SK-N-SH treated with all-trans-retinoic acid at 6 μM for 48 hours (cell line): ENCODE measurements around the gene SAMD13.

Source experiments
- ATAC-seq: fragments of 200-7000 bp; cut with Tn5 transposase; 3 replicates; pipeline ENCODE4 v1.9.1; 2020; ENCODE audit warnings: mild to moderate bottlenecking, moderate library complexity
- ARNTL ChIP-seq: fragments of 450-650 bp; formaldehyde crosslinking; IDR thresholded peaks from 2 replicates; pipeline ENCODE4 v1.5.0; 2020; ENCODE audit warnings: low read depth, mild to moderate bottlenecking, moderate library complexity, borderline replicate concordance
- BACH2 ChIP-seq: fragments of 250-450 bp; sonication (Bioruptor Pico); IDR thresholded peaks from 2 replicates; pipeline ENCODE4 v1.9.0; 2021; ENCODE audit warnings: mild to moderate bottlenecking, borderline replicate concordance
- CREB5 ChIP-seq: fragments of 250-450 bp; sonication (Bioruptor Pico); IDR thresholded peaks from 2 replicates; pipeline ENCODE4 v1.5.1; 2020; ENCODE audit warnings: low read depth, mild to moderate bottlenecking, moderate library complexity
- CSDC2 ChIP-seq: fragments of 250-450 bp; sonication (Bioruptor Pico); IDR thresholded peaks from 2 replicates; pipeline ENCODE4 v1.5.0; 2020; ENCODE audit warnings: mild to moderate bottlenecking, moderate library complexity
- ESRRG ChIP-seq: fragments of 250-450 bp; sonication (Bioruptor Pico); IDR thresholded peaks from 2 replicates; pipeline ENCODE4 v1.6.1; 2021; ENCODE audit warnings: mild to moderate bottlenecking
- ISL1 ChIP-seq: fragments of 250-450 bp; sonication (Bioruptor Pico); IDR thresholded peaks from 2 replicates; pipeline ENCODE4 v2.1.2; 2022; ENCODE audit warnings: mild to moderate bottlenecking, moderate library complexity
- OSR1 ChIP-seq: fragments of 250-450 bp; sonication (Bioruptor Pico); IDR thresholded peaks from 2 replicates; pipeline ENCODE4 v1.8.0; 2022; ENCODE audit warnings: moderate library complexity, mild to moderate bottlenecking, inconsistent platforms
- PATZ1 ChIP-seq: fragments of 250-450 bp; sonication (Bioruptor Pico); IDR thresholded peaks from 2 replicates; pipeline ENCODE4 v1.8.0; 2020; ENCODE audit warnings: mild to moderate bottlenecking, moderate library complexity, borderline replicate concordance
- POU6F1 ChIP-seq: fragments of 250-450 bp; sonication (Bioruptor Pico); IDR thresholded peaks from 2 replicates; pipeline ENCODE4 v1.8.0; 2021; ENCODE audit warnings: low read depth, mild to moderate bottlenecking, moderate library complexity, borderline replicate concordance
- PPARA ChIP-seq: fragments of 250-450 bp; sonication (Bioruptor Pico); IDR thresholded peaks from 2 replicates; pipeline ENCODE4 v1.5.0; 2020; ENCODE audit warnings: mild to moderate bottlenecking, borderline replicate concordance
- RARB ChIP-seq: fragments of 250-450 bp; sonication (Bioruptor Pico); IDR thresholded peaks from 2 replicates; pipeline ENCODE4 v1.8.0; 2021; ENCODE audit warnings: mild to moderate bottlenecking, moderate library complexity
- SNAI2 ChIP-seq: fragments of 250-450 bp; sonication (Bioruptor Pico); IDR thresholded peaks from 2 replicates; pipeline ENCODE4 v1.5.0; 2020; ENCODE audit warnings: mild to moderate bottlenecking, moderate library complexity
- TCF4 ChIP-seq: fragments of 250-450 bp; sonication (Bioruptor Pico); IDR thresholded peaks from 2 replicates; pipeline ENCODE4 v1.8.0; 2021; ENCODE audit warnings: mild to moderate bottlenecking, moderate library complexity, borderline replicate concordance
- TOX ChIP-seq: fragments of 250-450 bp; sonication (Bioruptor Pico); IDR thresholded peaks from 2 replicates; pipeline ENCODE4 v1.8.0; 2021; ENCODE audit warnings: mild to moderate bottlenecking, moderate library complexity, borderline replicate concordance
- TSHZ2 ChIP-seq: fragments of 250-450 bp; sonication (Bioruptor Pico); IDR thresholded peaks from 2 replicates; pipeline ENCODE4 v1.5.0; 2020; ENCODE audit warnings: mild to moderate bottlenecking, moderate library complexity
- ZC3H10 ChIP-seq: fragments of 250-450 bp; sonication (Bioruptor Pico); IDR thresholded peaks from 2 replicates; pipeline ENCODE4 v1.5.1; 2021; ENCODE audit warnings: mild to moderate bottlenecking, moderate library complexity
- ZFP3 ChIP-seq: fragments of 250-450 bp; sonication (Bioruptor Pico); IDR thresholded peaks from 2 replicates; pipeline ENCODE4 v1.5.0; 2020; ENCODE audit warnings: mild to moderate bottlenecking, moderate library complexity
- ZFP30 ChIP-seq: fragments of 450-650 bp; formaldehyde crosslinking; IDR thresholded peaks from 2 replicates; pipeline ENCODE4 v1.5.0; 2022; ENCODE audit warnings: mild to moderate bottlenecking, moderate library complexity
- ZNF565 ChIP-seq: fragments of 450-650 bp; formaldehyde crosslinking; conservative IDR thresholded peaks from 2 replicates; pipeline ENCODE4 v1.5.0; 2020; ENCODE audit warnings: low read depth, mild to moderate bottlenecking, moderate library complexity
- ZNF70 ChIP-seq: fragments of 450-650 bp; formaldehyde crosslinking; IDR thresholded peaks from 2 replicates; pipeline ENCODE4 v1.5.0; 2020; ENCODE audit warnings: mild to moderate bottlenecking, moderate library complexity
- TF ChIP-seq, protein P1 (sequence below): fragments of 250-450 bp; sonication (Bioruptor Pico); IDR thresholded peaks from 2 replicates; pipeline ENCODE4 v1.5.1; 2021; ENCODE audit warnings: mild to moderate bottlenecking, moderate library complexity

Gene SAMD13, protein sequence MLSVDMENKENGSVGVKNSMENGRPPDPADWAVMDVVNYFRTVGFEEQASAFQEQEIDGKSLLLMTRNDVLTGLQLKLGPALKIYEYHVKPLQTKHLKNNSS

DNA sequence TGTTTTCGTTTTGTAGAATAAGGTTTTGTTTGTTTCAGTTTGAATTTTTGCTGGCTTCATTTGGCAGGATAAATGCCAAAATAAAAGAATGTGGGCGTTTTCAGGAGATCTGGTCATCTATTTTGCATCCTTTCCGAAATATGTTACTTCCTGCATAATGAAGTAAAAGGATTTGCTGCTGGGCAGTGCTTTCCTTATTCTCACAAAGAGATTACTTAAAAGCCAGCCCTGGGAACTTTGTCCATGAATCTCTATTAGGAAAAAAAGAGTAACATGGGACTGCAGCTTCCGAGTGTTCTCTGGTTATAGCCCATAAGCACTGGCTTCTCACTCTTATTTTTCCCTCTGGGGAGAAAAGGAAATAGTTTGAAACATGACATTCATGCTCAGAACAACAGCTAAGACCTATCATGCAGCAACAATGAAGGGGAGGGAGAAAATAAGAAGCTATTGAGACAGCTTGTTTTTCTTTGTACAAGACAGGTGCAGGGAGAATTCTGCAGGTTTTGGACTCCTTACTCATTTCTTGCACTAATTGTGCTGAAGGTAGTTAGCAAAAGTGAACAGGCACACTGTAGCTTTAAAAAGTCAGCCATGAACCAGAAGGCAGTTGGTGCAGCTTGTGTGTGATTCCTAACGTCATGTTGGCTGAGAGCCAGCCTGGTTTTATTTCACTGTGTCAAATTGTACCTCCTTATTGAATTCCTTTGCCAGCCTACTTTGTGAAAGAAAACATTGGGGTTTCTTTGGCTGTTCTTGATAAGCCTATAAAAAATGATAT is at the start of gene SAMD13:
Gene SAMD13, plus strand, starts transcription at position 705 of the 781 bp plus-strand sequence. CDS start 1,527 bp downstream, outside the sequence.
- ATAC-seq: peak; percentile 35; the same call in 2 of the 3 replicates
- TF ChIP-seq ZNF70 (CRISPR knock-in tag): no peak
- no peak for TF ChIP-seq BACH2 (CRISPR knock-in tag)
- TF ChIP-seq RARB (CRISPR knock-in tag): no peak
- TF ChIP-seq ESRRG (CRISPR knock-in tag): no peak
- no peak for TF ChIP-seq ZFP3 (CRISPR knock-in tag)
- no peak for TF ChIP-seq TOX (CRISPR knock-in tag)
- no peak for TF ChIP-seq ZFP30 (CRISPR knock-in tag)
- no peak for TF ChIP-seq ISL1 (CRISPR knock-in tag)
- no peak for TF ChIP-seq ARNTL
- no peak for TF ChIP-seq ZNF565
- TF ChIP-seq POU6F1: no peak
- no peak for TF ChIP-seq CSDC2
- TF ChIP-seq ZC3H10 (CRISPR knock-in tag): no peak
- no peak for TF ChIP-seq SNAI2 (CRISPR knock-in tag)
- no peak for TF ChIP-seq TCF4
- TF ChIP-seq CREB5 (CRISPR knock-in tag): no peak

- TF ChIP-seq RARB (CRISPR knock-in tag) (no peak), CREB5 (CRISPR knock-in tag) (no peak), ZC3H10 (CRISPR knock-in tag) (no peak), TCF4 (no peak), ZNF565 (no peak), ARNTL (no peak), CSDC2 (no peak), PATZ1 (CRISPR knock-in tag) (no peak), BACH2 (CRISPR knock-in tag) (no peak), ZNF70 (CRISPR knock-in tag) (no peak), ISL1 (CRISPR knock-in tag) (no peak), PPARA (no peak), ZFP30 (CRISPR knock-in tag) (no peak), POU6F1 (no peak), ESRRG (CRISPR knock-in tag) (no peak)
- TF ChIP-seq, protein P1, sequence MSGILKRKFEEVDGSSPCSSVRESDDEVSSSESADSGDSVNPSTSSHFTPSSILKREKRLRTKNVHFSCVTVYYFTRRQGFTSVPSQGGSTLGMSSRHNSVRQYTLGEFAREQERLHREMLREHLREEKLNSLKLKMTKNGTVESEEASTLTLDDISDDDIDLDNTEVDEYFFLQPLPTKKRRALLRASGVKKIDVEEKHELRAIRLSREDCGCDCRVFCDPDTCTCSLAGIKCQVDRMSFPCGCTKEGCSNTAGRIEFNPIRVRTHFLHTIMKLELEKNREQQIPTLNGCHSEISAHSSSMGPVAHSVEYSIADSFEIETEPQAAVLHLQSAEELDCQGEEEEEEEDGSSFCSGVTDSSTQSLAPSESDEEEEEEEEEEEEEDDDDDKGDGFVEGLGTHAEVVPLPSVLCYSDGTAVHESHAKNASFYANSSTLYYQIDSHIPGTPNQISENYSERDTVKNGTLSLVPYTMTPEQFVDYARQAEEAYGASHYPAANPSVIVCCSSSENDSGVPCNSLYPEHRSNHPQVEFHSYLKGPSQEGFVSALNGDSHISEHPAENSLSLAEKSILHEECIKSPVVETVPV: no peak
- ATAC-seq: no peak; the same call in 2 of the 3 replicates
Observed at GRCh38 chr1:84253036-84253435, 48.5 kb upstream of the SAMD13 start.

GRCh38 chr1:84253891-84254290 is 47.6 kb upstream of the SAMD13 start:
- ATAC-seq: peak; percentile 98
- no peak for TF ChIP-seq ZFP30 (CRISPR knock-in tag)
- no peak for TF ChIP-seq ISL1 (CRISPR knock-in tag)
- TF ChIP-seq TSHZ2: no peak
- TF ChIP-seq OSR1 (CRISPR knock-in tag): no peak
- TF ChIP-seq, protein P1: no peak
- TF ChIP-seq ZFP3 (CRISPR knock-in tag): 0 out of 2 replicates have a peak, but pooled peaks have one; percentile 22
- TF ChIP-seq TOX (CRISPR knock-in tag): no peak
- TF ChIP-seq, all 23 proteins: peak for 1
